Measurements from ENCODE around the gene NUP188. TPM values are rescaled to one million over a fixed set of nuclear protein-coding genes. Genes with fewer than 3 reads are reported as not detected.

The NUP188 gene
- total and polyA plus RNA-seq, 2 of the 13 experiments (the other 11 are each of a cell fraction or from before 2014, with no cell fraction given): 28.0 to 38.5 TPM

- TF ChIP-seq SNAPC4 (CRISPR knock-in tag; IDR thresholded peaks at IDR 0.05): no peak
- 0 out of 2 replicates have a peak, but pooled peaks have one; percentile 26 for TF ChIP-seq MED13 (CRISPR knock-in tag; IDR thresholded peaks at IDR 0.05)
- TF ChIP-seq ETV6 (CRISPR knock-in tag; conservative IDR thresholded peaks at IDR 0.05): no peak
- TF ChIP-seq GABPA (IDR thresholded peaks at IDR 0.05; ENCODE audit: low read depth, low read length): no peak
- TF ChIP-seq GABPA (CRISPR knock-in tag; IDR thresholded peaks at IDR 0.05; ENCODE audit: low read depth): peak; percentile 49; the same call in 1 of the 2 replicates
- TF ChIP-seq RARG (CRISPR knock-in tag; IDR thresholded peaks at IDR 0.05; ENCODE audit: low read depth): no peak
- no peak for TF ChIP-seq MTF1 (CRISPR knock-in tag; IDR thresholded peaks at IDR 0.05)
- TF ChIP-seq ZNF720 (CRISPR knock-in tag; IDR thresholded peaks at IDR 0.05): no peak
- 0 out of 2 replicates have a peak, but pooled peaks have one; percentile 36 for TF ChIP-seq ZNF790 (CRISPR knock-in tag; IDR thresholded peaks at IDR 0.05; ENCODE audit: borderline replicate concordance)
- TF ChIP-seq ZNF225 (CRISPR knock-in tag; IDR thresholded peaks at IDR 0.05): no peak
- no peak for TF ChIP-seq TRAFD1 (CRISPR knock-in tag; IDR thresholded peaks at IDR 0.05; ENCODE audit: borderline replicate concordance)
- peak; percentile 45; the same call in 1 of the 2 replicates for TF ChIP-seq HDAC1 (CRISPR knock-in tag; IDR thresholded peaks at IDR 0.05)
- no peak for TF ChIP-seq IRF1 (CRISPR knock-in tag; IDR thresholded peaks at IDR 0.05; ENCODE audit: low read depth)
- TF ChIP-seq NR1H2 (CRISPR knock-in tag; IDR thresholded peaks at IDR 0.05; ENCODE audit: borderline replicate concordance, low read depth): no peak
- no peak for TF ChIP-seq CENPBD1 (CRISPR knock-in tag; IDR thresholded peaks at IDR 0.05; ENCODE audit: borderline replicate concordance, low read depth)
- no peak for TF ChIP-seq AHR (CRISPR knock-in tag; IDR thresholded peaks at IDR 0.05)
- no peak for TF ChIP-seq CEBPB (IDR thresholded peaks at IDR 0.05; ENCODE audit: borderline replicate concordance, low read depth, low read length)
- TF ChIP-seq THAP8 (CRISPR knock-in tag; IDR thresholded peaks at IDR 0.05; ENCODE audit: borderline replicate concordance): no peak
- no peak for TF ChIP-seq ZNF766 (CRISPR knock-in tag; IDR thresholded peaks at IDR 0.05; ENCODE audit: borderline replicate concordance)
- TF ChIP-seq ZNF772 (CRISPR knock-in tag; IDR thresholded peaks at IDR 0.05): peak; percentile 81
- peak; percentile 53; the same call in 1 of the 2 replicates for TF ChIP-seq ZNF329 (CRISPR knock-in tag; IDR thresholded peaks at IDR 0.05; ENCODE audit: low read depth)
- TF ChIP-seq ZNF510 (CRISPR knock-in tag; IDR thresholded peaks at IDR 0.05; ENCODE audit: low read depth): no peak
Observed at GRCh38 chr9:128917151-128917849, 30.2 kb upstream of the NUP188 start (continued).

Data from HepG2 (cell line).